GM19239 (cell line): ENCODE data around the gene ZNF423.

Source experiments
- DNase-seq: peaks from one replicate; pipeline ENCODE4 v3.0.0; 2011; ENCODE audit warnings: low spot score; ENCODE audit not compliant: insufficient read length
- FAIRE-seq: peaks from 2 replicates; lab custom pipeline; 2011; peaks lifted over from hg19 to GRCh38; lab: Jason Lieb, UNC

Gene ZNF423

DNA sequence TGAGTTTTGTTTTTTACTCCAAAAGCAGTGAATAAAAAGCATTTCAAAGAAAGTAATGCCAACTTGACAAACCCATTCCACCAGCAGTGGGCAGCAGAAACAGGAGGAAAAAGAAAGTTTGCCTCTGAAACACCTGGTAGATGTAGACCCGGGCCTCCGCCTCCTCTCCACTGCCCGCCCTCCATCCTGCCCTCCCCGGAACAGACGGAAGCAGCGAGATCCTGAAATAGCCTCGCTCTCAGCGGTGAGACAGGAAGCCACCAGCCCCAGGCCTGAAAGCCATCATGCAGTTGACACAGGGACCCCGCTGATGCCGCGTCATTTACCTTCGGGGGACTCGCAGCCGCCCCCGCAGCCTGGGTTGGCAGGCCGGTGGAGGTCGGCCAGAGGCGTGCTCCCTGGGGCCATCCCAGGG is 414.5 kb downstream of the ZNF423 start:
- DNase-seq (peak; percentile 78), FAIRE-seq (peak; percentile 88)

- no peak for FAIRE-seq
- no peak for DNase-seq
Observed at GRCh38 chr16:49440156-49441065, 415.5 kb downstream of the ZNF423 start.

GRCh38 chr16:49439676-49440075 is 416.2 kb downstream of the ZNF423 start:
- DNase-seq (no peak), FAIRE-seq (no peak)

DNA sequence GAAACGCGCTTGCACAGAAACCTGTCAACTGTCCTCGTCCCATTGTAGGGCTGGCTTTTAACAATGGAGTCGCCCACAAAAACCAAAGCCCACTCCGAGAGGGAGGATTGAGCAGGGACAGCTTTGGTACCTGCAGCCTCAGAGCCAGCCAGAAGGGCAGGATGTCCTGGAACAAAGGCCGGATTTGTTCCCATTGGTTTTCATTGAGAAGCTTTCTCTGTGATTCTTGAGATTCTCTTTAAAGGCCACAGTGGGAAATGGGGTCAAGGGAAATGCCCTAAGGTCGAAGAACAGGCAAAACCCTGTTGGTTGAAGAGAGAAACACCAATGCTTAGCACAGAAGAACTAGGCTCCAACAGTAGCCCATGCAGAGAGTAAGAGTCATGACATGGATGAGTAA is 416.9 kb downstream of the ZNF423 start:
- DNase-seq: no peak
- no peak for FAIRE-seq
